DOHH2 (cell line): ENCODE results near the gene SMYD2.

ENCODE experiments used
- H3F3A ChIP-seq: fragments of 200-600 bp; sonication (generic), shearing (Covaris generic); 2 replicates; pipeline ENCODE4 v1.6.0; 2016; ENCODE audit warnings: antibody characterized with exemption, mild to moderate bottlenecking; ENCODE audit not compliant: control insufficient read depth, insufficient read depth
- H3K27ac ChIP-seq: fragments of 200-600 bp; sonication (generic); 2 replicates; pipeline ENCODE4 v1.5.1; 2014; ENCODE audit warnings: low read depth, mild to moderate bottlenecking, low read length, moderate library complexity
- H3K27me3 ChIP-seq: fragments of 200-600 bp; sonication (generic); 2 replicates; pipeline ENCODE4 v1.6.1; 2014; ENCODE audit warnings: mild to moderate bottlenecking, low read length, mixed read lengths; ENCODE audit not compliant: control insufficient read depth
- H3K36me3 ChIP-seq: fragments of 200-600 bp; sonication (generic); 2 replicates; pipeline ENCODE4 v1.6.1; 2014; ENCODE audit warnings: mild to moderate bottlenecking, low read length, moderate library complexity, mixed read lengths; ENCODE audit not compliant: control insufficient read depth
- H3K4me1 ChIP-seq: fragments of 200-600 bp; sonication (generic); 2 replicates; pipeline ENCODE4 v1.6.1; 2014; ENCODE audit warnings: mild to moderate bottlenecking, low read length, mixed read lengths; ENCODE audit not compliant: control insufficient read depth
- H3K4me2 ChIP-seq: fragments of 200-600 bp; sonication (generic); 2 replicates; pipeline ENCODE4 v1.6.0; 2014; ENCODE audit warnings: mild to moderate bottlenecking, low read length, moderate library complexity
- H3K4me3 ChIP-seq: fragments of 200-600 bp; sonication (generic); 2 replicates; pipeline ENCODE4 v1.5.1; 2014; ENCODE audit warnings: mild to moderate bottlenecking, low read length, mixed read lengths
- H3K79me2 ChIP-seq: fragments of 200-600 bp; sonication (generic); 2 replicates; pipeline ENCODE4 v1.6.1; 2014; ENCODE audit warnings: mild to moderate bottlenecking, low read length, mixed read lengths; ENCODE audit not compliant: control insufficient read depth
- H3K9me2 ChIP-seq: fragments of 200-600 bp; sonication (generic); replicated peaks from 2 replicates; pipeline ENCODE4 v1.6.1; 2014; ENCODE audit warnings: mild to moderate bottlenecking, low read length, mixed read lengths; ENCODE audit not compliant: control insufficient read depth
- H3K9me3 ChIP-seq: fragments of 200-600 bp; sonication (generic); 2 replicates; pipeline ENCODE4 v1.6.1; 2014; ENCODE audit warnings: antibody characterized with exemption, low read length, mixed read lengths; ENCODE audit not compliant: control insufficient read depth, insufficient read depth
- H4K20me1 ChIP-seq: fragments of 200-600 bp; sonication (generic); 2 replicates; pipeline ENCODE4 v1.6.0; 2014; ENCODE audit warnings: low read depth, mild to moderate bottlenecking, antibody characterized with exemption, low read length, moderate library complexity; ENCODE audit not compliant: control insufficient read depth, insufficient read depth
- EZH2phosphoT487 ChIP-seq: fragments of 200-600 bp; sonication (generic); IDR thresholded peaks from 2 replicates; pipeline ENCODE4 v1.6.1; 2017; ENCODE audit warnings: borderline replicate concordance, mild to moderate bottlenecking, antibody characterized with exemption, low read length, moderate library complexity, mixed read lengths
- TF ChIP-seq, protein P1 (sequence below): fragments of 200-600 bp; sonication (generic); IDR thresholded peaks from one replicate; pipeline ENCODE4 v1.5.1; 2014; ENCODE audit warnings: antibody characterized with exemption, mild to moderate bottlenecking, low read depth, low read length; ENCODE audit not compliant: poor library complexity, severe bottlenecking

The SMYD2 gene

GRCh38 chr1:214244841-214245240 lies 36.1 kb upstream of the SMYD2 start:
- Histone ChIP-seq H3F3A (no peaks in the 10 kb centered on the region), H3K27me3 (peaks cover 7% of the 10 kb centered on the region), H3K4me3 (no peak overlapping the region), H4K20me1 (no peaks in the 10 kb centered on the region), H3K27ac (no peak overlapping the region), H3K4me1 (no peaks in the 10 kb centered on the region), H3K9me2 (no peaks in the 10 kb centered on the region), H3K79me2 (no peaks in the 10 kb centered on the region), H3K36me3 (no peaks in the 10 kb centered on the region), H3K4me2 (no peak overlapping the region), H3K9me3 (no peaks in the 10 kb centered on the region)
- no peak for TF ChIP-seq EZH2phosphoT487
- TF ChIP-seq, protein P1, sequence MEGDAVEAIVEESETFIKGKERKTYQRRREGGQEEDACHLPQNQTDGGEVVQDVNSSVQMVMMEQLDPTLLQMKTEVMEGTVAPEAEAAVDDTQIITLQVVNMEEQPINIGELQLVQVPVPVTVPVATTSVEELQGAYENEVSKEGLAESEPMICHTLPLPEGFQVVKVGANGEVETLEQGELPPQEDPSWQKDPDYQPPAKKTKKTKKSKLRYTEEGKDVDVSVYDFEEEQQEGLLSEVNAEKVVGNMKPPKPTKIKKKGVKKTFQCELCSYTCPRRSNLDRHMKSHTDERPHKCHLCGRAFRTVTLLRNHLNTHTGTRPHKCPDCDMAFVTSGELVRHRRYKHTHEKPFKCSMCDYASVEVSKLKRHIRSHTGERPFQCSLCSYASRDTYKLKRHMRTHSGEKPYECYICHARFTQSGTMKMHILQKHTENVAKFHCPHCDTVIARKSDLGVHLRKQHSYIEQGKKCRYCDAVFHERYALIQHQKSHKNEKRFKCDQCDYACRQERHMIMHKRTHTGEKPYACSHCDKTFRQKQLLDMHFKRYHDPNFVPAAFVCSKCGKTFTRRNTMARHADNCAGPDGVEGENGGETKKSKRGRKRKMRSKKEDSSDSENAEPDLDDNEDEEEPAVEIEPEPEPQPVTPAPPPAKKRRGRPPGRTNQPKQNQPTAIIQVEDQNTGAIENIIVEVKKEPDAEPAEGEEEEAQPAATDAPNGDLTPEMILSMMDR, result no peak

DNA sequence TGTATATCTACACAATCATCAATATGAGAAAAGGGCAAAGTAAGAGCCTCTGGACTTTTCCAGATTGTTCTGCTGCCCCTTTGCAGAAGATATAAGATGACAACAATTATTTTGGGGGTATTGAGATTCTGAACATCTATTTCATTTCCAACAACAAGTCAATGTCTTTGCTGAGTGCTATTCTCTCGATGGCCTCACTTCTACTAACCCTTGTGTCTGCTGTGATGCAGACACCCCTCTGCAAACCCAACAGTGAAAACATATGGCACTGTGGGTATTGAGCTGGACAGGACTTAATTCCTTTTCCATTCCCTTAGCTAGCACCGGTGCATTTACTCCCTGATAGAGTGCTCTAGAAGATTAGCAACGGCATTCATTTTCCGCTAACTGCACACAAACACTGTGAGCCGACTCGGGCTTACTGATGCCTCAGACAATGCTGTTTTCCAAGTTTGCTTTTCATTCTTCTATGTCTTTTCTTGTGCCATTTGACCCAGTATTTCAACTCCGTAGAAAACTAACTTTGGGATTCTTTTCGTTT lies 33.4 kb upstream of the SMYD2 start:
- no peak for TF ChIP-seq EZH2phosphoT487
- TF ChIP-seq, protein P1, result no peak
- Histone ChIP-seq H4K20me1 (no peaks in the 10 kb centered on the region), H3K27ac (no peak overlapping the region), H3K79me2 (no peaks in the 10 kb centered on the region), H3K9me2 (no peaks in the 10 kb centered on the region), H3K36me3 (no peaks in the 10 kb centered on the region), H3K4me3 (no peak overlapping the region), H3F3A (no peaks in the 10 kb centered on the region), H3K27me3 (peaks cover 7% of the 10 kb centered on the region), H3K4me2 (no peak overlapping the region), H3K9me3 (no peaks in the 10 kb centered on the region), H3K4me1 (no peaks in the 10 kb centered on the region)

GRCh38 chr1:214248311-214249085 lies 32.5 kb upstream of the SMYD2 start:
- Histone ChIP-seq H3K36me3 (no peaks in the 10 kb centered on the region), H3K9me2 (no peaks in the 10 kb centered on the region), H3K4me2 (no peak overlapping the region), H3K4me1 (no peaks in the 10 kb centered on the region), H4K20me1 (no peaks in the 10 kb centered on the region), H3F3A (no peaks in the 10 kb centered on the region), H3K27ac (no peak overlapping the region), H3K27me3 (peaks cover 7% of the 10 kb centered on the region), H3K79me2 (no peaks in the 10 kb centered on the region), H3K4me3 (no peak overlapping the region), H3K9me3 (no peaks in the 10 kb centered on the region)
- TF ChIP-seq EZH2phosphoT487, result no peak
- TF ChIP-seq, protein P1, result no peak
